Right renal pelvis (tissue), 4 donors: ENCODE data around the gene CMIP. TPM values are rescaled to one million over a fixed set of nuclear protein-coding genes. Genes with fewer than 3 reads are reported as not detected.

Experiments
- DNase-seq, 4 donors: peaks; one replicate each; pipeline ENCODE4 v3.0.0-alpha.2; 2013; ENCODE audit warnings: low read depth in 4 of 4, low spot score in 3 of 4, missing footprints in 1 of 4
- polyA plus RNA-seq, 4 donors: library from polyadenylated mRNA; unstranded; fragments of 120-200 nt; gene quantifications; one replicate each; pipeline ENCODE4 v1.2.1, GENCODE V29; 2013; ENCODE audit not compliant: insufficient read length in 4 of 4

The CMIP gene
- polyA plus RNA-seq, 4 donors = 40.6 to 46.2 (median 44.5) TPM

- no peak for DNase-seq
Measured at GRCh38 chr16:81491541-81492188, 47.1 kb downstream of the CMIP start.

GRCh38 chr16:81492311-81492761, 47.7 kb downstream of the CMIP start:
- DNase-seq = no peak

- DNase-seq = no peak
Measured at GRCh38 chr16:81492965-81493754, 48.6 kb downstream of the CMIP start.

- DNase-seq = no peak
Measured at GRCh38 chr16:81493755-81494433, 49.3 kb downstream of the CMIP start.

GRCh38 chr16:81494434-81494806, 49.8 kb downstream of the CMIP start:
- no peak for DNase-seq

GRCh38 chr16:81494888-81495287, 50.3 kb downstream of the CMIP start:
- no peak for DNase-seq

- no peak for DNase-seq
Measured at GRCh38 chr16:81495321-81496234, 51.0 kb downstream of the CMIP start.

- no peak for DNase-seq
Measured at GRCh38 chr16:81496321-81496720, 51.7 kb downstream of the CMIP start.

- no peak for DNase-seq
Measured at GRCh38 chr16:81496742-81497141, 52.1 kb downstream of the CMIP start.

- DNase-seq = no peak
Measured at GRCh38 chr16:81497690-81498089, 53.1 kb downstream of the CMIP start.

GRCh38 chr16:81498351-81498750, 53.7 kb downstream of the CMIP start:
- no peak for DNase-seq

GRCh38 chr16:81499576-81500380, 55.2 kb downstream of the CMIP start:
- no peak for DNase-seq

GRCh38 chr16:81500833-81501521, 56.4 kb downstream of the CMIP start:
- DNase-seq = no peak

- no peak for DNase-seq
Measured at GRCh38 chr16:81502396-81503070, 57.9 kb downstream of the CMIP start.

- no peak for DNase-seq
Measured at GRCh38 chr16:81505011-81505661, 60.5 kb downstream of the CMIP start.

- DNase-seq = no peak
Measured at GRCh38 chr16:81509404-81509803, 64.8 kb downstream of the CMIP start.

GRCh38 chr16:81510016-81510415, 65.4 kb downstream of the CMIP start:
- DNase-seq = no peak

GRCh38 chr16:81511371-81511770, 66.8 kb downstream of the CMIP start:
- no peak for DNase-seq
